ENCODE data around the gene ROR2. TPM values are rescaled to one million over a fixed set of nuclear protein-coding genes. Genes with fewer than 3 reads are reported as not detected.

Gene ROR2
- total and polyA plus RNA-seq, 4 donors: 0.13 to 0.84 (median 0.52) TPM

GRCh38 chr9:91840882-91841281 lies 109.1 kb downstream of the ROR2 start:
- H3K9ac ChIP-seq (ENCODE audit: low read depth in 1 of 2, low read length in 2 of 2): no peak overlapping the region
- H3K4me3 ChIP-seq (ENCODE audit: low read depth in 1 of 3, low read length in 3 of 3): no peak overlapping the region
- no peaks in the 10 kb centered on the region for H3K36me3 ChIP-seq (ENCODE audit: control insufficient read depth in 4 of 4, insufficient read depth in 3 of 4, low read depth in 1 of 4, low read length in 3 of 4)
- 89% methylated on average over 6 of the region's 6 CpGs for WGBS
- no peak overlapping the region for H3K27ac ChIP-seq (ENCODE audit: low read depth in 1 of 2, low read length in 2 of 2)
- peaks cover 0 to 3% (median 0%) of the 10 kb centered on the region in 4 donors for H3K27me3 ChIP-seq (ENCODE audit: control insufficient read depth in 4 of 4, insufficient read depth in 4 of 4, low read length in 3 of 4)
- no peak for DNase-seq (ENCODE audit: low spot score)
- no peaks in the 10 kb centered on the region for H3K4me1 ChIP-seq (ENCODE audit: control insufficient read depth in 4 of 4, insufficient read depth in 4 of 4, low read length in 3 of 4)
- H3K9me3 ChIP-seq (ENCODE audit: control insufficient read depth in 4 of 4, low read length in 3 of 4): no peaks in the 10 kb centered on the region
- TF ChIP-seq ZBTB33 (IDR thresholded peaks at IDR 0.05) (no peak), NR2F2 (IDR thresholded peaks at IDR 0.05) (no peak), ATF3 (IDR thresholded peaks at IDR 0.05) (no peak), RAD21 (IDR thresholded peaks at IDR 0.05) (no peak), FOXA1 (IDR thresholded peaks at IDR 0.05) (no peak), REST (IDR thresholded peaks at IDR 0.05) (no peak), HNF4A (conservative IDR thresholded peaks at IDR 0.05) (no peak), CTCF (IDR thresholded peaks at IDR 0.05; ENCODE audit: low read depth, low read length, missing input control) (no peak), JUND (IDR thresholded peaks at IDR 0.05) (no peak), FOXA2 (IDR thresholded peaks at IDR 0.05) (no peak), EGR1 (IDR thresholded peaks at IDR 0.05; ENCODE audit: low read depth in 2 of 2) (no peak)

GRCh38 chr9:91840469-91840868 lies 109.6 kb downstream of the ROR2 start:
- WGBS: 92% methylated on average over 8 of the region's 8 CpGs
- Histone ChIP-seq H3K4me1 (ENCODE audit: control insufficient read depth in 4 of 4, insufficient read depth in 4 of 4, low read length in 3 of 4) (no peaks in the 10 kb centered on the region), H3K27ac (ENCODE audit: low read depth in 1 of 2, low read length in 2 of 2) (no peak overlapping the region), H3K27me3 (ENCODE audit: control insufficient read depth in 4 of 4, insufficient read depth in 4 of 4, low read length in 3 of 4) (peaks cover 0 to 3% (median 0%) of the 10 kb centered on the region in 4 donors), H3K36me3 (ENCODE audit: control insufficient read depth in 4 of 4, insufficient read depth in 3 of 4, low read depth in 1 of 4, low read length in 3 of 4) (no peaks in the 10 kb centered on the region), H3K9ac (ENCODE audit: low read depth in 1 of 2, low read length in 2 of 2) (no peak overlapping the region), H3K4me3 (ENCODE audit: low read depth in 1 of 3, low read length in 3 of 3) (no peak overlapping the region), H3K9me3 (ENCODE audit: control insufficient read depth in 4 of 4, low read length in 3 of 4) (no peaks in the 10 kb centered on the region)
- TF ChIP-seq TAF1 (conservative IDR thresholded peaks at IDR 0.05) (no peak), RAD21 (IDR thresholded peaks at IDR 0.05) (no peak), SP1 (IDR thresholded peaks at IDR 0.05) (no peak), ZBTB33 (IDR thresholded peaks at IDR 0.05) (no peak), ATF3 (IDR thresholded peaks at IDR 0.05) (no peak), REST (IDR thresholded peaks at IDR 0.05) (no peak), HNF4A (conservative IDR thresholded peaks at IDR 0.05) (no peak), FOXA1 (IDR thresholded peaks at IDR 0.05) (no peak), RXRA (IDR thresholded peaks at IDR 0.05) (no peak), EGR1 (IDR thresholded peaks at IDR 0.05; ENCODE audit: low read depth in 2 of 2) (no peak)
- DNase-seq (ENCODE audit: low spot score): no peak

Measured in liver (tissue), 9 donors.